CD14-positive monocyte (primary cell): ENCODE data around the gene SLC25A40. TPM values are rescaled to one million over a fixed set of nuclear protein-coding genes. Genes with fewer than 3 reads are reported as not detected.

Experiments
- DNase-seq, 3 donors: peaks; one replicate each; pipeline ENCODE4 v3.0.0-alpha.2; 2011 to 2022
- H2AFZ ChIP-seq: 2 replicates; pipeline ENCODE4 v1.6.0; 2012; ENCODE audit warnings: mild to moderate bottlenecking, low read depth, low read length, inconsistent platforms; ENCODE audit not compliant: insufficient read depth, poor library complexity, severe bottlenecking
- H3K27ac ChIP-seq, 2 donors: 1 replicate in 1 of 2; 2 replicates in 1 of 2; pipeline ENCODE4 v1.5.1; 2012 to 2013; ENCODE audit warnings: low read length in 2 of 2, control low read depth in 1 of 2, inconsistent platforms in 1 of 2, low read depth in 1 of 2, mild to moderate bottlenecking in 1 of 2
- H3K27me3 ChIP-seq, 2 donors: one replicate each; pipeline versions ENCODE4 v1.6.0 to v1.6.1; 2011 to 2013; ENCODE audit warnings: low read length in 2 of 2; ENCODE audit not compliant: control insufficient read depth in 2 of 2, insufficient read depth in 2 of 2
- H3K36me3 ChIP-seq, 2 donors: replicated peaks in 1 of 2; 1 replicate in 1 of 2; 2 replicates in 1 of 2; pipeline versions ENCODE4 v1.5.1 to v1.6.1; 2012 to 2013; ENCODE audit warnings: low read length in 2 of 2, control low read depth in 1 of 2, inconsistent platforms in 1 of 2, mild to moderate bottlenecking in 1 of 2; ENCODE audit not compliant: insufficient read depth in 2 of 2, control insufficient read depth in 1 of 2
- H3K4me1 ChIP-seq, 2 donors: 1 replicate in 1 of 2; 2 replicates in 1 of 2; pipeline versions ENCODE4 v1.5.1 to v1.6.1; 2012 to 2013; ENCODE audit warnings: low read length in 2 of 2, control low read depth in 1 of 2, inconsistent platforms in 1 of 2, mild to moderate bottlenecking in 1 of 2, moderate library complexity in 1 of 2; ENCODE audit not compliant: insufficient read depth in 2 of 2, control insufficient read depth in 1 of 2
- H3K4me2 ChIP-seq: replicated peaks from 2 replicates; pipeline ENCODE3; 2012; ENCODE audit warnings: low read length, moderate library complexity, mild to moderate bottlenecking; ENCODE audit not compliant: poor library complexity, severe bottlenecking; ENCODE audit errors: extremely low read depth
- H3K4me3 ChIP-seq, 3 experiments: fragments of 200-600 bp in 1 of 3; sonication (generic) in 1 of 3; replicated peaks in 1 of 3; 1 replicate in 2 of 3; 2 replicates in 1 of 3; pipeline ENCODE4 v1.5.1; 2011 to 2013; ENCODE audit warnings: low read length in 3 of 3, mild to moderate bottlenecking in 3 of 3, control low read depth in 2 of 3, low read depth in 2 of 3, inconsistent platforms in 1 of 3, moderate library complexity in 1 of 3
- H3K79me2 ChIP-seq: 2 replicates; pipeline ENCODE4 v1.6.0; 2012; ENCODE audit warnings: mild to moderate bottlenecking, control low read depth, inconsistent platforms, low read length, moderate library complexity; ENCODE audit not compliant: insufficient read depth
- H3K9ac ChIP-seq: 2 replicates; pipeline ENCODE4 v1.6.0; 2017; ENCODE audit warnings: low read length, mild to moderate bottlenecking; ENCODE audit not compliant: insufficient read depth, poor library complexity, severe bottlenecking
- H3K9me3 ChIP-seq, 2 donors: replicated peaks in 1 of 2; 1 replicate in 1 of 2; 2 replicates in 1 of 2; pipeline versions ENCODE4 v1.5.1 to v1.6.1; 2012 to 2013; ENCODE audit warnings: low read length in 2 of 2, control low read depth in 1 of 2; ENCODE audit not compliant: control insufficient read depth in 1 of 2, insufficient read depth in 1 of 2
- H4K20me1 ChIP-seq: 2 replicates; pipeline ENCODE4 v1.6.0; 2012; ENCODE audit warnings: mild to moderate bottlenecking, low read length, control low read depth, moderate library complexity; ENCODE audit not compliant: insufficient read depth
- H3K27ac Mint-ChIP-seq, 7 donors: one replicate each; pipeline ENCODE4 v1.8.0; 2020; ENCODE audit warnings: mild to moderate bottlenecking in 7 of 7, mixed read lengths in 7 of 7, moderate library complexity in 6 of 7, inconsistent platforms in 2 of 7
- H3K27me3 Mint-ChIP-seq, 3 donors: one replicate each; pipeline ENCODE4 v1.8.0; 2021 to 2022; ENCODE audit warnings: low read depth in 3 of 3, mild to moderate bottlenecking in 3 of 3, mixed read lengths in 3 of 3, moderate library complexity in 3 of 3, inconsistent platforms in 1 of 3
- H3K36me3 Mint-ChIP-seq, 2 donors: one replicate each; pipeline ENCODE4 v1.8.0; 2020; ENCODE audit warnings: mixed read lengths in 2 of 2, inconsistent platforms in 1 of 2, mild to moderate bottlenecking in 1 of 2
- H3K4me1 Mint-ChIP-seq: one replicate; pipeline ENCODE4 v1.8.0; 2020; ENCODE audit warnings: mild to moderate bottlenecking, mixed read lengths
- H3K4me3 Mint-ChIP-seq, 2 donors: one replicate each; pipeline ENCODE4 v1.8.0; 2020; ENCODE audit warnings: mild to moderate bottlenecking in 2 of 2, mixed read lengths in 2 of 2, moderate library complexity in 1 of 2
- H3K9me3 Mint-ChIP-seq, 7 donors: one replicate each; pipeline ENCODE4 v1.8.0; 2020 to 2022; ENCODE audit warnings: mixed read lengths in 7 of 7, mild to moderate bottlenecking in 6 of 7, moderate library complexity in 6 of 7, inconsistent platforms in 2 of 7
- CTCF ChIP-seq: fragments of 200-600 bp; IDR thresholded peaks from one replicate; pipeline ENCODE4 v1.8.0; 2022; ENCODE audit warnings: antibody characterized with exemption, mild to moderate bottlenecking
- WGBS: methylation state at CpG from one replicate; pipeline ENCODE4 v1.1.5; 2013; ENCODE audit warnings: missing lambda C conversion rate; ENCODE audit not compliant: insufficient coverage; 5-methylcytosine and 5-hydroxymethylcytosine counted together
- intact Hi-C, 2 donors: fragments of 100-400 bp; cut with micrococcal nuclease; formaldehyde crosslinking; loops; one replicate each; pipeline versions ENCODE4 v1.15.0 to v1.15.1; 2023
- polyA plus RNA-seq, 3 donors: library from polyadenylated mRNA; depleted of rRNA in 1 of 3; unstranded in 2 of 3; stranded (reverse) in 1 of 3; fragments of 300-500 nt in 2 of 3; fragments of >200 nt in 1 of 3; fragmentation: Illumina TruSeq in 2 of 3; gene quantifications; 1 replicate in 2 of 3; 2 replicates in 1 of 3; pipeline ENCODE4 v1.2.3, GENCODE V29; 2012 to 2021

The SLC25A40 gene
- polyA plus RNA-seq, 3 donors, result 23.5 to 36.3 (median 26.2) TPM

GRCh38 chr7:87853237-87853864 lies 22.8 kb downstream of the SLC25A40 start:
- TF ChIP-seq CTCF, result no peak
- Histone ChIP-seq H3K79me2 (peaks cover 37% of the 10 kb centered on the region), H3K4me3 (no peak overlapping the region), H3K4me1 (peaks cover 23 to 35% of the 10 kb centered on the region in 2 donors), H3K9me3 (no peaks in the 10 kb centered on the region), H3K9ac (no peak overlapping the region), H4K20me1 (peaks cover 31% of the 10 kb centered on the region), H3K27ac (peak overlapping the region in 1 of 2 donors; percentile 48), H3K36me3 (peaks cover 44 to 62% of the 10 kb centered on the region in 2 donors), H3K27me3 (no peaks in the 10 kb centered on the region), H3K4me2 (no peak overlapping the region), H2AFZ (no peak overlapping the region)
- H3K4me1 Mint-ChIP-seq, result peaks cover 38% of the 10 kb centered on the region
- intact Hi-C loops, result no loop called here
- peaks cover 0 to 5% (median 3%) of the 10 kb centered on the region in 7 donors for H3K9me3 Mint-ChIP-seq
- WGBS, result no CpG with 5 or more reads among the region's 1 CpG
- no peak overlapping the region for H3K4me3 Mint-ChIP-seq
- H3K27me3 Mint-ChIP-seq, result no peaks in the 10 kb centered on the region
- peak overlapping the region in 2 of 7 donors; percentile 44 to 70 for H3K27ac Mint-ChIP-seq
- DNase-seq, result no peak
- H3K36me3 Mint-ChIP-seq, result peaks cover 47 to 68% of the 10 kb centered on the region in 2 donors

GRCh38 chr7:87852306-87852705 lies 23.9 kb downstream of the SLC25A40 start:
- Histone ChIP-seq H3K36me3 (peaks cover 39 to 56% of the 10 kb centered on the region in 2 donors), H2AFZ (no peak overlapping the region), H3K4me1 (peaks cover 19 to 31% of the 10 kb centered on the region in 2 donors), H3K79me2 (peaks cover 37% of the 10 kb centered on the region), H3K27me3 (no peaks in the 10 kb centered on the region), H3K4me2 (no peak overlapping the region), H3K9ac (no peak overlapping the region), H4K20me1 (peaks cover 31% of the 10 kb centered on the region), H3K27ac (peak overlapping the region; percentile 9 to 44), H3K4me3 (no peak overlapping the region), H3K9me3 (no peaks in the 10 kb centered on the region)
- Mint-ChIP-seq H3K4me3 (no peak overlapping the region), H3K36me3 (peaks cover 39 to 60% of the 10 kb centered on the region in 2 donors), H3K4me1 (peaks cover 33% of the 10 kb centered on the region), H3K27me3 (no peaks in the 10 kb centered on the region), H3K9me3 (no peaks in the 10 kb centered on the region), H3K27ac (peak overlapping the region; percentile 37 to 82 (median 70))
- no peak for TF ChIP-seq CTCF
- 100% methylated on average over 3 of the region's 6 CpGs for WGBS
- intact Hi-C loops, result no loop called here
- peak; percentile 51 to 80 (median 70) for DNase-seq
